ENCODE measurements around the gene OSCP1. TPM values are rescaled to one million over a fixed set of nuclear protein-coding genes. Genes with fewer than 3 reads are reported as not detected.
"Not testable (repeated sequence)": the region's sequence is repeated elsewhere in the genome, so short reads cannot be mapped to it uniquely, and the experiment has no call there.

The OSCP1 gene
- 6.3 and 16.9 TPM in 2 replicates for total RNA-seq (2014; rRNA removed; shearing (Covaris generic))

- DNase-seq (ENCODE audit: low read depth), result peak; percentile 97
Measured at GRCh38 chr1:36450270-36450918, at the start of gene OSCP1. OSCP1 (minus strand) TSS chr1:36450451; CDS start chr1:36450369, 82 bp downstream.

GRCh38 chr1:36497207-36497606 is 47.0 kb upstream of the OSCP1 start:
- no peak for DNase-seq (ENCODE audit: low read depth)

- no peak for DNase-seq (ENCODE audit: low read depth)
Measured at GRCh38 chr1:36494971-36495370, 44.7 kb upstream of the OSCP1 start.

- DNase-seq (ENCODE audit: low read depth), result no peak
Measured at GRCh38 chr1:36493524-36493923, 43.3 kb upstream of the OSCP1 start.

- no peak for DNase-seq (ENCODE audit: low read depth)
Measured at GRCh38 chr1:36492491-36492890, 42.2 kb upstream of the OSCP1 start.

GRCh38 chr1:36489258-36490051 is 39.2 kb upstream of the OSCP1 start:
- DNase-seq (ENCODE audit: low read depth), result not testable (repeated sequence)

- DNase-seq (ENCODE audit: low read depth), result no peak
Measured at GRCh38 chr1:36487906-36488305, 37.7 kb upstream of the OSCP1 start.

- DNase-seq (ENCODE audit: low read depth), result not testable (repeated sequence)
Measured at GRCh38 chr1:36487336-36487725, 37.1 kb upstream of the OSCP1 start.

- DNase-seq (ENCODE audit: low read depth), result no peak
Measured at GRCh38 chr1:36486439-36487335, 36.4 kb upstream of the OSCP1 start.

- no peak for DNase-seq (ENCODE audit: low read depth)
Measured at GRCh38 chr1:36486093-36486438, 35.8 kb upstream of the OSCP1 start.

- DNase-seq (ENCODE audit: low read depth), result no peak
Measured at GRCh38 chr1:36484099-36484498, 33.8 kb upstream of the OSCP1 start.

GRCh38 chr1:36482724-36483388 is 32.6 kb upstream of the OSCP1 start, which contains the start of gene CSF3R:
CSF3R (minus strand) TSS chr1:36482913; CDS start chr1:36479496, 3,417 bp downstream.
- no peak for DNase-seq (ENCODE audit: low read depth)

- DNase-seq (ENCODE audit: low read depth), result no peak
Measured at GRCh38 chr1:36481771-36482723, 31.8 kb upstream of the OSCP1 start.

GRCh38 chr1:36481091-36481490 is 30.8 kb upstream of the OSCP1 start:
- no peak for DNase-seq (ENCODE audit: low read depth)

GRCh38 chr1:36480161-36480560 is 29.9 kb upstream of the OSCP1 start:
- no peak for DNase-seq (ENCODE audit: low read depth)

- DNase-seq (ENCODE audit: low read depth), result no peak
Measured at GRCh38 chr1:36479505-36480051, 29.3 kb upstream of the OSCP1 start.

- not testable (repeated sequence) for DNase-seq (ENCODE audit: low read depth)
Measured at GRCh38 chr1:36477615-36478014, 27.4 kb upstream of the OSCP1 start.

GRCh38 chr1:36476945-36477344 is 26.7 kb upstream of the OSCP1 start:
- no peak for DNase-seq (ENCODE audit: low read depth)

GRCh38 chr1:36475910-36476604 is 25.8 kb upstream of the OSCP1 start:
- DNase-seq (ENCODE audit: low read depth), result no peak

- no peak for DNase-seq (ENCODE audit: low read depth)
Measured at GRCh38 chr1:36475341-36475740, 25.1 kb upstream of the OSCP1 start.

Data from Daoy (cell line).